HG03439 (cell line): ENCODE data around the gene GTF2I.
"Not testable (repeated sequence)": the region's sequence is repeated elsewhere in the genome, so short reads cannot be mapped to it uniquely, and the experiment has no call there.

Source experiments
- ATAC-seq: cut with Tn5 transposase; IDR thresholded peaks from one replicate; pipeline ENCODE4 v1.9.1; 2021; ENCODE audit warnings: mild to moderate bottlenecking, moderate library complexity; ENCODE audit not compliant: unreplicated experiment

The GTF2I gene

DNA sequence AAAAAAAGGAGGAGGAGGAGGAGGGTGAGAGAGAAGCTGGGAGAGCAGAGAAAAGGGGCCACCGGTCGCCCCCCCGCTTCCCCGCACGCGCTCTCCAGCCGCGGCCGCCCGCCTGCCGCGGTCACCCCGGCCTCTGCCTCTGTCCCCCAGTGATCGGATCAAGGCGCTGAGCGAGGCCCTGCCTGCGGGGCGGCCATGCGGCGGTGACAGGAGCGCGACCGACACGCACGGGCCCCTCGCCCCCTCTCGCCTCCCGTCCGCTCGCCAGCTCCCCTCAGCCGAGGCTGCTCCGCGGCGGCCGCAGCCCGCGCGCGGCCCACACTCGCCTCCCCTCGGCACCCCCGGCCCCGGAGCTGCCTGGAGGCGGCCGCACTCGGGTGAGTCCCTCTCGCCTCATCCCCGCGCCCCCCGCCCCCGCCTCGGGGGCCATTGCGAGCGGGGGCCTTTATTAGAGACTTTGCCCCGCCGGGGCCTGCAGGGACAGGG lies at the start of gene GTF2I:
Gene GTF2I (plus strand): TSS at position 27 of the 486 bp plus-strand sequence. CDS start 31,411 bp downstream, outside the sequence.
- ATAC-seq = peak; percentile 22

- ATAC-seq = no peak
These were observed 45.3 kb upstream of the GTF2I start for GRCh38 chr7:74612015-74612829.

GRCh38 chr7:74615933-74616780 lies 41.4 kb upstream of the GTF2I start:
- no peak for ATAC-seq

DNA sequence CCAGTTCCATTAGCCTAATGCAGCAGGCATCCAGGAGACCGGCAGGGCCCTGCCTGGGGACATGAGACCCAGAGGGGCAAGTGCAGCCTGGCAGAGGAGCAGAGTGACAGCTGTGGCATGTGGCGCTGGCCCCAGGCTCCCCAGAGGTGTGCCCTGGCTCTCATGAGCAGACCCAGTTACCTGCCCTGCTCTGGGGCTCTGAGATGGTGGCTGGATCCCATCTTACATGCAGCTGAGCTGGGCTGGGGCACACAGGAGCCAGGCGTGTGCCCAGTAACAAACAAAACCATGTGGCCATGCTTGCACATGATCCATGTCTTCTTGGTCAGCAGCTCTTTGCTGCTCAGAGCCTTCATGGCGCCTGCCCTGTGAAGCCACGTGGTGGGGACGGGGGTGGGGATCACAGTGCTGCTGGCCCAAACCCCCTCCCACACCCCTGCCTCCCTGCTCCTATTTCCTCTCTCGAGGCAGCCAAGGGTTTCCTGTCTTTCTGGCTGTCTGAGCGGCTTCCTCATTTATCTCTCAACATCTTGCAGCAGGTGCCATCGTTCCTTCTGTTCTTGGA lies 40.3 kb upstream of the GTF2I start:
- no peak for ATAC-seq

DNA sequence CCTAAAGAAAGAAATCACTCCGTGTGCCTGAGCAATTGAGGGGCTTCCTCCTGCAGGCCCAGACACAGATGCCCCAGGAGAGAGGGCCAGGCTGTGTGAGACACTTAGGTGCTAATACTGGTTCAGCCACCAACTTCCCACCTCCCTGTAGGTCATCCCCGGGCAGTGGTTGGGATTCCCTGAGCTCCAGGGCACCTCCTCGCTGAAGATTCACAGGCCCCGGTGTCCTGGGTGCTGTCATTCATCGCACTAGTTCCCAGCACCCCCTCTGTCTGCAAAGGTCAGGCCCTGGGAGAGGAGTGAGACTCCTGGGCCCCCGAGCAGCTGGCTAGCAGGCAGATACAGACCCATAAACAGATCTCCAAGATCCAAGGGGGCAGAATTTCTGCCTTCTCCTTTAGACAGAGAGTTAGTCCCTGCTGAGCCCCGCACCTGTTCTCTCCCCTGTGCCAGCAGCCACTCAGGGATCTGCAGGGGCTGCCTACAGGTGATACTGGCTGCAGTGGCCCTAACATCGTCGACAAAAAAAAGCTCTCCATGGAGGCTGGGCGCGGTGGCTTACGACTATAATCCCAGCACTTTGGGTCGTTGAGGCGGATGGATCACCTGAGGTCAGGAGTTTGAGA lies 38.2 kb upstream of the GTF2I start:
- no peak for ATAC-seq

GRCh38 chr7:74622228-74622749 lies 35.2 kb upstream of the GTF2I start:
- ATAC-seq = no peak

DNA sequence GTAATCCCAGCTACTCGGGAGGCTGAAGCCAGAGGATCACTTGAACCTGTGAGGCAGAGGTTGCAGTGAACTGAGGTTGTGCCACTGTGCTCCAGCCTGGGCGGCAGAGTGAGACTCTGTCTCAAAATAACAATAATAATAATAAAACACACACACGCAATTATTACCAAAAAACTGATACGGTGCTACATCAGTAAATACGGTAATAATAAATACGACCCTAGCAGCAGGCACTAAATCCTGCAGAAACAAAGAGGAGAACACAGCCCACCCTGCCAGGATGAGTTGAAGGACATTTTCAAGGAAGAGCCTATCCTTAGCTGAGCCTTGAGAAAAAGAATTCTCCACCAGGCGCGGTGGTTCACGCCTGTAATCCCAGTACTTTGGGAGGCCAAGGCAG lies 34.4 kb upstream of the GTF2I start:
- ATAC-seq = no peak

DNA sequence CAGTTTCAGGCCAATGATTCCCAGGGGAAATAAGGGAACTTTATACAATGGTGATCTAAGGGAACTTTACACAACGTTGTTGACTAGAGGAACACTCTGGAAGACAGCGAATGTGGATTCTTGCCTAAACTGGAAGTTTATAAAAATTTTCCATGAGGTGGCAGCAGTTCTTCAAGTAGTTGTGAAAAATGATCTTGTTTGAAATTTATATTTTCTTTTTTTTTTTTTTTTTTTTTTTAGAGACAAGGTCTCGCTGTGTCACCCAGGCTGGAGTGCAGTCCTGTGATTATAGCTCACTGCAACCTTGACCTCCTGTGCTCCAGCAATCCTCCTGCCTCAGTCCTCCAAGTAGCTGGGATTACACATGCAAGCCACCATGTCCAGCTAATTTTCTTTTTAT lies 32.1 kb upstream of the GTF2I start:
- ATAC-seq = no peak

DNA sequence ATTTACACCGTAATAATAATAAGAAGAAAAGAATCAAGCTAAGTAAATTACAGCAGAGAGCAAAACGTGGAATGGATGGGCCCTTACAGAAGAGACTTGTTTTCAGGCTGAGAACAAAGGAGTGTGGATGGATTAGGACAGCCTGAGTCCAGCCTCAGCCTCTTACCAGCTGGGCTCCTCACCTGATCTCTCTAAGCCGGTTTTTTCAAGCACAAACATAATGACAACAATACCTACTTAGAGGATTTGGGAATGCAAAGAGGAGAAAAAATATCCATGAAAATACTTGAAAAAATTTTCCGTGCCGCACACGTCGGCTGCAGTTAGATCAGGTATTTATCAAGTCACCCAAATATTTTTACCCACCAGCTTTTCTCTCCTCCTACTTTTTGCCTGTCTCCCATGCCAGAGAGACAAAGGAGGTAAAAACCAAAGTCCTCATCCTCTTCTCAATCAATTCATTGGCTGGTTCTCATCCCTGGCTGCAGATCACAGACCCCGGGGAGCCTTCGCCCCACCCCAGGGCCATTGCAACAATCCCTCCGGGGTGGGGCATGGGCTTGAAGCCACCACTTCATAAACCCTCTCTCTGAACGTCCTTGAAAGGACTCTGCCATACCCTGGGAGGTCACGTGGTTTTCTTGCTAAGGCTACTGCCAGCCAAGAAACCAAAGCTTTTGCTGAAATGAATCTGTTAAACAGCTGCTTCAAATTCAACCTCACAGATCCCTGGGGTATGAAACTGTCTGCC lies 29.7 kb upstream of the GTF2I start:
- no peak for ATAC-seq

DNA sequence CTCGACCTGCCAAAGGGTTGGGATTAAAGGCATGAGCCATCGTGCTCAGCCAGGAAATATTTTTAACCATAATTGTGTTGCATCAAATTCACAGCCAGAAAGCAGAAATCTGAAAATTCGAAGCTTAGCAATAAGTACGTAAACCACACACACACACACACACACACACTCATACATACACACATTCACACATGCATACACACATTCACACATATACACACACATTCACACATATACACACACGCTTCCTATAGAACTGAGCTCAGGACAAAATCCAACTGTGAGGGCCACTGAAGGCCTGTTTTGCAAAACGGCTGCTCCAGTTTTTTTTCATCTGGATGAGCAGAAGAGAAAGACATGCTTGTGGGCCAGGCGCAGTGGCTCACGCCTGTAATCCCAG lies 25.0 kb upstream of the GTF2I start:
- ATAC-seq = no peak

GRCh38 chr7:74633451-74633921 lies 24.0 kb upstream of the GTF2I start:
- no peak for ATAC-seq

DNA sequence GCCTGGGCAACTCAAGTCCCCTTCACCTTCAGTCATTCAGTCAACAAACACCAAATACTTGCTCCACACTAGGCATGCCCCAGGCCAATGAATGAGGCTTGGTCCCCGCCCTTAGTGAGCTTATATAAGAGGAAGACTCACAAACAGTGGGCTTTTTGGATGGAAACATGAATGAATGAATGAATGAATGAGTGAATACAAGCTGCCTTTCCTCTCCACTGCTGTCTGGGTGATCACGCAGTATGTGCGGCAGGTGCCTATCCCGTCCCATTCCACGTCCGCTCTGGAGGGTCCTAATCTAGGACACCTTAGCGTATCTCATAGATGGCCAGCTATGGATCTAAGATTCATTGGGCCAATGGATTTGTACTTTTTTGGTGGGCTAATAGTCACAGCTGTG lies 19.8 kb upstream of the GTF2I start:
- ATAC-seq = no peak

- ATAC-seq = peak; percentile 83
These were observed 7.5 kb upstream of the GTF2I start for GRCh38 chr7:74650055-74650454.

DNA sequence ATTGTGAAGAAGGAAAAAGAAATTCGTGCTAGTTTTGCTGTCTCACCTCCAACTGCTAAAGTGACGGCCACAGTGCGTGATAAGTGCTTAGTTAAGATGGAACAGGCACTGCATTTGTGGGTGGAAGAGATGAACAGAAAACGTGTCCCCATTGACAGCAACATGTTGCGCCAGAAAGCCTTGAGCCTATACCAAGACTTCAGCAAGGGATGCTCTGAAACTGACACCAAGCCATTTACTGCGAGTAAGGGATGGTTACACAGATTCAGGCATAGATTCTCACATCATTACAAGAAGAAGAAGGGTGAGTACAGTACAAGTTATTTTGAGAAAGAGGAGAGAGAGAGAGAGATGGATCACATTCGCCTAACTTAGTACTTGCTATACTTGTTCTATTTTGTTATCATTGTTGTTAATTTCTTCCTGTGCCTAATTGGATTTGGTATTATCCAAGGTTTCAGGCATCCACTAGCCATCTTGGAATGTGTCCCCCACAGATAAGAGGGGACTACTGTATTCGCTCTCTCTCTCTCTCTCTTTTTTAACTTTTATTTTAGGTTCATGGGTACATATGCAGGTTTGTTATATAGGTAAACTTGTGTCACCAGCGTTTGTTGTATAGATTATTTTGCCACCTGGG lies 6.9 kb upstream of the GTF2I start:
- ATAC-seq = peak; percentile 41

DNA sequence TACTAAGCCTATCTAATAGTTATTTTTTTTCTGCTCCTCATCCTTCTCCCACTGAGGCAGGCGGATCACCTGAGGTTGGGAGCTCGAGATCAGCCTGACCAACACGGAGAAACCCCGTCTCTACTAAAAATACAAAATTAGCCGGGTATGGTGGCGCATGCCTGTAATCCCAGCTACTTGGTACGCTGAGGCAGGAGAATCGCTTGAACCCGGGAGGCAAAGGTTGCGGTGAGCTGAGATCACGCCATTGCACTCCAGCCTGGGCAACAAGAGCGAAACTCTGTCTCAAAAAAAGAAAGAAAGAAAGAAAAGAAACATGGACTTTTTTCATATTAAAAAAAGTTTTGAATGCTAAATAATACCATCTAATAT lies 6.4 kb upstream of the GTF2I start:
- not testable (repeated sequence) for ATAC-seq

DNA sequence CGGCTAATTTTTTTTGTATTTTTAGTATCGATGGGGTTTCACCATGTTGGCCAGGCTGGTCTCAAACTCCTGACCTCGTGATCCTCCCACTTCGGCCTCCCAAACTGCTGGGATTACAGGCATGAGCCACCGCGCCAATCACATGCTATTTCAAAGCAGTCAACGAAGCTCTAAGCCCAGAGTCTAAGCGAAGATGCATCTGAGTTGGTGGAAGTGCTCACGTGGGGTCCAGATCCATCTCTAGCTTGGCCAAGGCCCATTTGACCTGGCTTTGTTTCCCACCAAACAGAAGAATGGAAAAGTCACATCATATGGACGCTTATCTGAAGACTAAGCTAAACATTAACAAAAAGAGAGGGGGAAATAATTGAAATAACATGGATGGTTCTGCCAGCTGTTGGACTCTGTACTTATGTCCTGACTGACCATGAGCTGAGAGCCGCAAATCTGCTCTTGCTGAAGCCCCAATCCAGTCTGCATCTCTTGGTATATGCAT lies 3.8 kb upstream of the GTF2I start:
- no peak for ATAC-seq

DNA sequence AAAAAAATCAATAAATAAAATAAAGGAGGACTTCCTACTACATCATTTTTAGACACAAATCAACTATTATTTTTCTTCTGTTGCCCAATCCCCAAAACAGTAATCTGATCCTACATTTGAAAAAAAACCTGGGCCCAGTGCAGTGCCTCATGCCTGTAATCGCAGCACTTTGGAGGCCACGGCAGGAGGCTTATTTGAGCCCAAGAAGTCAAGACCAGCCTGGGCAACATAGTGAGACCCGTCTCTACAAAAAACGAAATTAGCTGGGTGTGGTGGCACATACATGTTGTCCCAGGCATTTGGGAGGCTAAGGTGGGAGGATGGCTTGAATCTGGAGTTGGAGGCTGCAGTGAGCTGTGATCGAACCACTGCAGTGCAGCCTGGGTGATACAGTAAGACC lies 2.7 kb upstream of the GTF2I start:
- no peak for ATAC-seq

DNA sequence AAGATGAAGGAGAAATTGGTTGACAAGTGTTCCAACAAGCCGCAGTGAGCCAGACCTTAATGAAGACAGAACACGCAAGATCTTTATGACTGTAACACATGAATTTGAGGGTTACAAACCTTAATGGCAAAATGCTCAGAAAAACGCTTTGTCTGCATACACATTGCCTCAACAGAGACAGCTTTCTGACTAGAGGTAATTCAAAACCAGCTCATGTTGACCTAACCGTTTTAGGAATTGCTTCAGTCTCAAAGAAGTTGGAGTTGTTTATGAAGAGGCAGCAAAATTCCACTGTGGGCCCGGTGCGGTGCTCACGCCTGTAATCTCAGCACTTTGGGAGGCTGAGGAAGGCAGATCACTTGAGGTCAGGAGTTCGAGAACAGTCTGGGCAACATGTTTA lies 2.2 kb upstream of the GTF2I start:
- ATAC-seq = no peak

- ATAC-seq = no peak
These were observed 1.6 kb upstream of the GTF2I start for GRCh38 chr7:74655768-74656440.
